ENCODE results near the gene LRRC32.

LRRC32 gene

DNA sequence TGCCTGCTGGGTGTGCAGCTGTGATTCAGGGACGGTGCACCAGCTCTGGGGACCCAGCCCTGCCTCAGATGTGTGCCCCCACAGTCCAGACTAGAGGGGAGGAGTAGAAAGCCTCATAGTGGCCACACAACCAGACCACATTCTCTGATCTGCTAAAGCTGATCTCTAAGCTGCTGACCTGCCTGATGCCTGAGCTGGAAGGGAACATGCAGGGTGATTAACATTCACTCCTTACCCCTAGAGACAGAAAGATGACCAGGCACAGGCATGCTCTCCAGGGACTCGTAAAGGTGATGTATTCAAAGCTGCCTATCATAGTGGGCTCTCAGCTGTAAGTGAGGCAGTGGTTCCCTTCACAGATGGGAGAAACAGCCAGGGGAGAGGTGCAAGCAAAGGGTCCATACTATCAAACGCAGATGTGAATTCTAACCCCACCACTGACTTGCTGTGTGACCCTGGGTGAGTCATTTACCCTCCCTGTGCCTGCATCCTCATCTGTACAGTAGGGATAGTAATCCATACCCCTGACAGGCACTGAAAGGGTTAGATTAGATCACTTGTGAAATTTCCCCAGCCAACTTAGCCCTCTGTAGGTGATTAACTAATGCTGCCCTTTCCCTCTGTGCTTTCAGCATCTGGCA is 29.0 kb upstream of the LRRC32 start:
- no peak for DNase-seq

DNA sequence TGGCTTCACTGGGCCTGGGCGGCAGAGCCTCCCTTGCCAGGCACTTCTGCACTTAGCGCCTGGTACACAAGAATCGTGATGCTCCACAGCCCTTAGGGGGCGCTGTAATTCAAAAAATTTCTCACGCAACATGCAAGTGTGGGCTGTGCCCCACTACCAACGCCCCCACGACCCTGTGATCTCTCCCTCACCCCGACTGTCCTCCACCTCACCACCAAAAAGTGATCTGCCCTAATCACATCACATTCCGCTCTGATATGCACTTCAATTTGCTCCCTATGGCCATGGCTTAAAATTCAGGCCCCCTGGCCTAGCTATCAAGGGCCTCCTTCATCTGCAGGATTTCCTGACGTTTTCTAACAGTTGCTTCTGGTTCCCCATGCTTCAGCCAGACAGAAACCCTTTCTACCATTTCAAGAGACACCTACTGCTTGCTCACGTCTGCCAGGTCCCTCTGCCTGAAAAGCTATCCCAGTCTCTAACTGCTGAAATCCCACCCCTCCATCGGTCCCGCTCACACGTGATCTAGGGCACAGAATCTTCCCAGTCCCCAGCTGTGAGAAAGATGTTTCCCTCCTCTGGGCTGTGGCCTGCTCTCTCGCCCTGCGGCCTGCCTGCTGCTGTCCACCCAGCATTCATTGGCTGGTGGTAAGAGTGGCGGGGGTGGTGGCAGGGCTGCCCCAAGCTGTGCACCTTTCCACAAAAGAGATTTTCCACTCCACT is 27.9 kb upstream of the LRRC32 start:
- peak in 1 of 2 experiments; percentile 12 for DNase-seq

DNA sequence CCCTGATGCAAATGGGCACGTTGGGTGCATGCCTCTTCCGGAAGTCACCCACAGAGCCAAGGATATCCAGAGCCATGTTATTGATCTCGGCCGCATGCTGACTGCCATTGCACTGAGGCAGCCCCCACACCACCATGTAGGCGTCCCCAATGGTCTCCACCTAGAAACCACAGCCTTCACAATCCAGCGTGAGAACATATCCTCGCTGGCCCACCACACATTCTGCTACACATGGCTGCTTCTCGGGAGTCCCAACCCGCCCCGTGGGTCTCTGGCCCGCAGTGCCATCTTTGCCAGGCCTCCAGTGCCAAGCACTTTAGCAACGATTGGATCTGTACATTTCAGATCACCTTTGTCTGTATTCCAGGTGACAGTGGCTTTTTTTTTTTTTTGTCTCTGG is 26.2 kb upstream of the LRRC32 start:
- no peak for DNase-seq

DNA sequence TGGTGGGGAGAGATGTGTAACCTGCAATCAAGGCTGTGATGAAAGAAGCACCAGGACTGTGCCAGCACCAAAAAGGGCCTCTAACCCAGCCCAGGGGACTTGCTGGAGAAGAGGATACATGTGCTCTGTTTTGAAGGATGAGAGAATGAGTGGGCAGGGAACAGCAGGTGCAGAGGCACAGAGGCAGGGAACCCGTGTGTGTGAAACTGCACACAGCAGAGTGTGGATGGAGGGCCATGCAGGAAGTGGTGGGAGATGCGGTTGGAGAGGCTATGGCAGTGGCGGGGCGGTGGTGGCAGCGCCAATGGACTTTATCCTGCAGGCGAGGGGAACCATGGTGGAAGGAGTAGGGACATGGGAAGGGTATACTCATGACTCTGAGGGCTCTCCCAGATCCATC is 25.2 kb upstream of the LRRC32 start:
- no peak for DNase-seq

DNA sequence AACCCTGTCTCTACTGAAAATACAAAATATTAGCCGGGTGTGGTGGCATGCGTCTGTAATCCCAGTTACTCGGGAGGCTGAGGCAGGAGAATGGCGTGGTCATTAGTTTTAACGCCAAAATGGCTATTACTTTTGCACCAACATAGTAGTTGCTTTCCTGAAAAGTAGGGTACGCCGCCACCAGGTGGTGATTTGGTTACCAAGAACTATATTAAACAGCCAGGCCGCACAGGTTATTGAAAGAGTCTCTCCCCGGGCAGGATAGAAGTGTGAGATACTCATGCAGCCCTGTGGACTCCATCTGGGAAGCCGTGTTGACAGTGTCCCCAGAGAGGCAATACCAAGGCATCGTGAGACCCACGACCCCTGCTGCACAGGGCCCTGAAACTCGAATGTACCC is 24.6 kb upstream of the LRRC32 start:
- no peak for DNase-seq

DNA sequence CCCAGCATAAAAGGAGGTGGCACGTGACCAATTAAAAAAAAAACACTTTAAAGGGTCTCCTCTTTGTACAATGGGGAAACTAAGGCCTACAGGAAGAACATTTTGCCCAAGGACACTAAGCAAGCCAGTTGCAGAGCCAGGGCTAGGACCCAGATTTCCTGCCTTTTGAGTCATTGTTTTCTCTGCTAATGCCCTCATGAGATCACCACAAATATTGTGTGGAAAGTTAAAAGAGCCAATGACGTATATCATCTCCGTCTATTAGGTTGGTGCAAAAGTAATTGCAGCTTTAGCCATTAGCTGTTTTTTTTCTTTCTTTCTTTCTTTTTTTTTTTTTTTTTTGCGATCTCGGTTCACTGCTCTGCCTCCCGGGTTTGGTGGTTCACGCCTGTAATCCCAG is 24.1 kb upstream of the LRRC32 start:
- no peak for DNase-seq

DNA sequence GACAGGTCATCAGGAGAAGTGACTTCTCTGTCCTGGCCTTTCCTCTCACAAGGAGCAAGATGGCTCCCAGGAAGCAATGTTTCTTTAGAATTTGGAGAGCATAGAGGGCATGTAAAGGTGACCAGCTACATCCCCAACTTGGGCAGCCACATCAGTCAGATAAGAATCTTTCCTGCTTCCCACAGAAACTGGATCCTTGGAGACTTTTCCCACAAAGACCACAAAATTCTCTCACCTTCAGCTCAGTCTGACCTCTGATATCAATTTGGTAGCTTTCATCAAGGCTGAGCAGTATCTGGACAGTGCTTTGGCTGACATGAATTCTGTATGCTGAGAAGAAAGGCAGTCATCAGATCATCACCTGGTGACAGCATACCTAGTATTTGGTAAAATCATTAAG is 23.3 kb upstream of the LRRC32 start:
- DNase-seq: no peak

DNA sequence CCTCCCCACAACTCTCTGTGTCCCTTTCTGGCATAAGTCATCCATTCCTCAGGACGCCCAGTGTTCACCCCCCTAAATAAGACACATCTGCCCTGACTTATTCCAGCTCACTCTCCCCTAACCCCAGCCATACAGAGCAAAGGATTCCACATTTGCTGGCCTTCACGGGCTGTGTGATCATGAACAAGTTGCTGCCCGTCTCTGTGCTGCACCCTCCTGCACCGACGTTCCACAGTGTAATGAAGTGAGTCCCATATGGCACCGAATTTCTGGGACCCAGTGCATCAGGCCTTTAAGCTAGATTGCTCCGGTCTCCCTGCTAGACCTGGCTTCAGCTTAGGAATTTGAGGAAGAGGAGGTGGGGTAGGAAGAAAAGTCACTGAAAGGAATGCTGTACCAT is 22.4 kb upstream of the LRRC32 start:
- no peak for DNase-seq

DNA sequence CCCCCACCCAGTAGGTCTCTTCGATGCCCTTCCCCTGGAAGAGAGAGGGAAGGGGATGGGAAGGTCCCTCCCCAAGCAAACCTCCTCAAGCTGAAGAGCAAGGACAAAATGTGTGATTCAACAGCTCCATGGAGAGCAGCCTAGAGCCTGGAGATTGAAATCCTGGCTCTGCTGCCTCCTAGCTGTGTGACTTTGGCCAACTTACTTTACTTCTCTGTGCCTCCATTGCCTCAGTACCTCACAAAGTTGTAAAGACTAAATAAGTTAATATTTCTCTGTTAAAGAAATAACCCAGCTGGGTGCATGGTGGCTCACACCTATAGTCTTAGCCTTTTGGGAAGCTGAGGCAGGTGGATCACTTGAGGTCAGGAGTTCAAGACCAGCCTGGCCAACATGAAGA is 21.1 kb upstream of the LRRC32 start:
- no peak for DNase-seq

DNA sequence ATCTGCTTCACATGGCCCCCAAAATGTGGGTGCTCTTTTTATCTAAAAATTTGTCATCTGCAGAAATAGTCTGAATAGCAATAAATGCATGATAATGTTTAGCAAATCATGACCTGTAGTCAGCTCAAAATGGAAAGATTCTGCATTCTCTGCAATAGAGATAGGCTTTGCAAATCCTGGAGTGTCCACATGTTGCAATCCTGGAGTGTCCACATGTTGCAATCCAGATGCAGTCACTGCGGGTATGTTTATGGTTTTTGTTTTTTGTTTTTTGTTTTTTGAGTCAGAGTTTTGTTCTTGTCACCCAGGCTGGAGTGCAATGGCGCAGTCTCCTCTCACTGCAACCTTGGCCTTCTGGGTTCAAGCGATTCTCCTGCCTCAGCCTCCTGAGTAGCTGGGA is 20.2 kb upstream of the LRRC32 start:
- DNase-seq: no peak

DNA sequence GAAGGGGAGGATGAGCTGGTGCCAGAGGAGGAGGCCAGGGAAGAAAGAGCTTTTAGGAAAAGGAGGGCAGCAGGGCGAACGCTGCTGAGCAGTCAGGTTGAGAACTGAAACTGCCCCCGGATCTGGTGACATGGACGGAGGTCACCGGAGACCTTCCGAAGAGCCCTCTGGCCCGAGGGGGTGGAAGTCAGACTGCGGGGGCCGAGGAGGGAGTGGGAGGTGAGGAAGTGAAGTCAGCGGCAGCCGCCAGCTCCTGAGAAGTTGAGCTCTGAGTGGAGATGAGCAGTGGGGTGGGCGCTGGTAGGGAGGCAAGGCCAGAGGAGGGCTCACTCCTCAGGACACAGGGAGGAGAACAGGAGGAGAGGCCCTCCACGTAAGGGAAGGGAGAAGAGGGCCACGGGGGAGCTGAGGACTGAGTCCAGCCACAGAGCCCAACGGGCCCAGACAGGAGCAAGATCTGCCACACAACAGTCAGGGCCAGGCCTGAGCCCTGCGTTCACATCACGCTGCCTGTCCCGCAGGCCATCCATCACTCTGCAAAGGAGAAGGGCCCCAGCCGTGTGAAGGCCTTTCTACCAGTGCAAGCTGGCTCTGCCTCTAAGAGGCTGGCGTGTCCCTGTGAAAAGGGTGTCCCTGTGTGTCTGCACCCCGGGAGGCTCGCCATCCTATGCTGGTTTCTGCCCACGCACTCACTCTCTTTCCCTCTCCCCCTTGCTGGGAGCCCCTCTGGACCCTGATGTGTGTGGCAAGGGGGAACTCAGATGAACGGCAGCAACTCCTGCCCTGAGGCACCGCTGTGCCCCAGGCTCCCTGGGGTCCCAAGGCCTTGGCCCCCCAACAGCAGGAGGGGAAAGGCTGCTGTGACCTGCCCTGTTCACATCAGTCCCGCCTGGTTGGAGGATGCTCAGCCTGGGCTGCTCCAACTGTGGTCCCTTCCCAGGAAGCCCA is 19.0 kb upstream of the LRRC32 start:
- DNase-seq: no peak

DNA sequence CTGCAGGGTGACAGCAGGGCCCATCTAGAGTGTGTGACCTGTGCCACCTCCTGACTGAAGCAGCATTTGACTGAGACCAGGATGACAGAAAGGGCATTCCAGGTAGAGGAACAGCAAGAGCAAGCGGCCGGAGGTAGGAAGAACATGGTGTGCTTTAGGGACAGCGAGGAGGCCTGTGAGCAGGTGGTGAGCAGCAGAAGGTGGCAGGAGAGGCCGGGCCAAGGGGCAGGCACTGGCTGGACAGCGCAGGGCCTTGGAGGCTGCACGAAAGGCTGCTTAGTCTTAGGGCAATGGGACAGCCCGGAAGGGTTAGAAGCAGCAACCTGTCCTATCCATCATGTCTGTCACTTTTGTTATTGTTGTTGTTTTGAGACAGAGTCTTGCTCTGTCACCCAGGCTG is 17.6 kb upstream of the LRRC32 start:
- no peak for DNase-seq

DNA sequence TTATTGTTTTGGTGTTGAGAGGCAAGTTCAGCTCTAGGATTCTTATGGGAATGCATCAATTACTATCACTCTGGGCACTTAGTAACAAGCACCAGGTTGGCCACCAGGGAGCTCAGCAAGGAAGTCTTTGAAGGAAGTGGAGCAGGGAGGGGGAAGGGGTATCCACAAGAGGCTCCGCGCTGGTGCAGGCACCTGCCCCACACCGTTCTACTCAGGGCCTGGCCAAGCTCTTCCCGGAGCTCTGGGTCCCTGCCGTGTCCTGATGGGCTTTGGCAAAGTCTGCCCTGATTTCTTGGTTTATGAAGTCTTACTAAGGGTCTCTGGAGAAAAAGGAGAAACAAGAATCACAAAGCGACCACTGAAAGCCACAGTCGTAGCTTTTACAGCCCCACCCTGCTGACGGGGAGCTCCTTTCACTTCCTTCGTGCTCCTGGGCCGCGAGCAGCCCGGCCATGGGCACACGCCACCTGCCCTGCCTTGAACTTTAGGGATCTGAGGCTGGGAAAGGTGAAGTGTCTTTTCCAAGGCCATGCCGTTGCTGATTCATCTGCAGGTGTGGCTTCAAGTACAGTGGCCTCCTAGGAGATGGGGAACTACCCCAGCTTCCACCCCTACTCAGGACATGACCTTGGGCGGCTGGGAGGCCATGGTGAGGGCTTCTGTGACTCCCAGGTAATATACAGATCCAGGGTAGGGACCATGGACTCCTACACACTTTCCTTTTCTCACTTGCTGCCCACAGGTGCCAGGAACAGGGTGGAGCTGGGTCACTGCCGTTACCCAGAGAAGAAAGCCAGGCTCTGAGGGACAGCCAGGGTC is 15.9 kb upstream of the LRRC32 start:
- no peak for DNase-seq

DNA sequence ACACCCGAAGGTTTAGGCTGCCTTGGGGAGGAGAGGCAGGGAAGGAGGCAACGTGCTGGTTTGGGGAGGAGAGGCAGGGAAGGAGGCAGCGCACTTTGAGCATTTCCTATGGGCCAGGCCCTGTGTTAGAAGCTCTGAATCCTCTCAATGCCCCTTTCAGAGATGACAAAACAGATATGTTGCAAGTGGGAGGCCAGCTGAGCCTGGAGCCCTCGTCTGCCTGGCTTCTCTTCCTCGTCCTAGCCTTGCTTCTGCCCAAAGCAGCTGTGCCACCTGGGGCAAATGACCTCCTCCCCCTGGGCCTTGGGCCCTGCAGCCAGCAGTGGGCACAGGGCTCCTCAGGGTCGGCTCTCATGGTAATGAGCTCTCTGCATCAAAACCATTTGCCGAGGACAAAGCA is 15.3 kb upstream of the LRRC32 start:
- DNase-seq: no peak

DNA sequence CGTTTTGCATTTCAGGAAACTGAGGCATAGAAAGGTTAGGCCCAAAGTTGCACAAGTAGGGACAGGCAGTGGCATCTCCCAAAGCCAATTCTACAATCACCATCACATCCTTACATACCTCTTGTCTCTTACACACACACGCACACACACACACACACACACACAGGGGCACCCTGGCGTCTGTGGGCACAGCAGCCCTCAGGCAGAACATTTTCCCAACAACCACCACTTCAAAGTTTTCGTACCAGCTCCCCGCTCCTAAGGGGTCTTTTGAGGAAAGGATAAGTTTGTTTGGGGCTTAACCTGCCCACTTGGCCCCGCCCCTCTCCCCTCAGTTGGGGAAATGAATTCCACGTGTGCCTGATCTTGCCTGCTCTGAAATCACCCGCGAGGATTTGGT is 14.7 kb upstream of the LRRC32 start:
- no peak for DNase-seq

DNA sequence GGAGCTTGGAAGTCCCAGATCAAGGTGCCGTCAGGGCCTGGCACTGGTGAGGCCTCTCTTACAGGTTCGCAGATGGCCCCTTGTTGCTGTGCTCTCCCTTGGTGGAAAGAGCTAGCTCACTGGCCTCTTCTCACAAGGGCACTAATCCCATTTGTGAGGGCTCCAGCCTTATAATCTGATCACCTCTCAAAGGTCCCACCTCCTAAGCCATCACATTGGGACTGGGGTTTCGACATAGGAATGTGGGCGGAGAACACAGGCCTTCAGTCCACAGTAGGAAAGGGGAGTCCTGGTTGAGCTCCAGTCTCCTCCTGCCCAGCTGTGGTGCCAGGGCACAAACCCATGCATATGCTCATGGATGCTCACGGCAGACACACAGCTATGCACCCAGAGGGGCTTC is 14.0 kb upstream of the LRRC32 start:
- DNase-seq: no peak

DNA sequence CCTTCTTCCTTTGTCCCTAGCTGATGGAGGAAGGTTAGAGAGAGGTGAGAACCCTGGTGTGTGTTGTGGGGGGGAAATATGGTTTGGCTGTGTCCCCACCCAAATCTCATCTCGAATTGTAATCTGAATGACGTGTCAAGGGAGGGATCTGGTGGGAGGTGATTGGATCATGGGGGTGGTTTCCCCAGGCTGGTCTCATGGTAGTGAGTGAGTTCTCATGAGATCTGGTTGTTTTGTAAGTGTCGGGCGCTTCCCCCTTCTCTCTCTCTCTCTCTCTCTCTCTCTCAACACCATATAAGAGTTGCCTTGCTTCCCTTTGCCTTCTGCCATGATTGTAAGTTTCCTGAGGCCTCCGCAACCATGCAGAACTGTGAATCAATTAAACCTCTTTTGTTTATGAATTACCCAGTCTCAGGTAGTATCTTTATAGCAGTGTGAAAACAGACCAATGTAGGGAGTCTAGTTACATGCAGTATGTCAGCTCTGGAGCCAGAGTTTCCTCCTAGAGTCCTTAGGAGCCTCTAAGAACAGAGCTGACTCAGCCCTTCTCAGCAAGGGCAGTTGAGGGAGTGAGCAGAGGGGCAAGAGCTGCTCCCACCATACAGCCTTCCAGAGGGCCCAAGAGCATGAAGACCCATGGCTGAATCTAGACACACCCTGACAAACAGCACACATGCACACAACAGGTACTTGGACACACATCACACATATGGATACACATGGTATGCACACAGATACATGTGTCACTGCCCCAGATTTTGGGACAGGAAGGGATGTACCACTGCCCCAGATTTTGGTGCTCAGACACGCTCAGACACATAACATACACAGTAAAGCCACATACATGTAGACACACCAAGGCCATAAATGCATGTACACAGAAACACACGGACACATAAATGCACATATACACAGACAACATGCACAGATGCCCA is 12.9 kb upstream of the LRRC32 start:
- DNase-seq: no peak

DNA sequence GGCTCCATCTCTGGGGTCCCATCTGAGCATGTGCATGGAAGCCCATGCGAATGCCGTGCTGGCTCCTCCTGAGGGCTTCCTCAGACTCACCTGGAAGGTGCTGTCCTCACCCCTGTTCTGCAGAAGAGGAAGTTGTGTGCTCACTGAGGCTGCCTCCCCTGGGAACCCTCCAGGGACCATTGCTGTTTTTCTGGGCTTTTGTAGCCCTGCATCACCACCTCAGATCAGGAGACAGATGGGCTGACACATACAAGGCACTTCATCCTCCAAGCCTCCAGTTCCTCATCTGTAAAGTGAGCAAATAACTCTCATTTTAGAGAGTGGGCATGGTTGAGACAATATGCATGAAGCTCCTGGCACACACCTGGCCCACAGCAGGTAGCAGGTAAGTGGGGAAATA is 12.1 kb upstream of the LRRC32 start:
- DNase-seq: no peak

DNA sequence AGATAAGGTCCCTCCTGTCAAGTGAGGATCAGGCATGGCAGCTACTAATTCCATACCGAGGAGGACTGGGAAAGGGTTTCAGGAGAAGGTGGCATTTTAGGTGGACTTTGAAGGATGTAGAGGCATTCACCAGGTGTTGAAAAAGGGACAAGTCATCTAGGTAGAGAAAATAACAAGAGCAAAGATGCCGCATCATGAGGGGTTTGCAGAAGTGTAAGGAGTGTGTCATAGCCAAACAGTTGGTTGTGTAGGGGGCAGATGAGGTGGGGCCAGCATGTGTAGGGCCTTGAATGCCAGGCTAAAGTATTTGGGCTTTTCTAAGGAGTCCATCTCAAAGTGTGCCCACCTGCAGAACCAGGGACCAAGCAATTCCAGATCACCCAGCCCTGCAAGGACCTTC is 11.6 kb upstream of the LRRC32 start:
- DNase-seq: no peak

DNA sequence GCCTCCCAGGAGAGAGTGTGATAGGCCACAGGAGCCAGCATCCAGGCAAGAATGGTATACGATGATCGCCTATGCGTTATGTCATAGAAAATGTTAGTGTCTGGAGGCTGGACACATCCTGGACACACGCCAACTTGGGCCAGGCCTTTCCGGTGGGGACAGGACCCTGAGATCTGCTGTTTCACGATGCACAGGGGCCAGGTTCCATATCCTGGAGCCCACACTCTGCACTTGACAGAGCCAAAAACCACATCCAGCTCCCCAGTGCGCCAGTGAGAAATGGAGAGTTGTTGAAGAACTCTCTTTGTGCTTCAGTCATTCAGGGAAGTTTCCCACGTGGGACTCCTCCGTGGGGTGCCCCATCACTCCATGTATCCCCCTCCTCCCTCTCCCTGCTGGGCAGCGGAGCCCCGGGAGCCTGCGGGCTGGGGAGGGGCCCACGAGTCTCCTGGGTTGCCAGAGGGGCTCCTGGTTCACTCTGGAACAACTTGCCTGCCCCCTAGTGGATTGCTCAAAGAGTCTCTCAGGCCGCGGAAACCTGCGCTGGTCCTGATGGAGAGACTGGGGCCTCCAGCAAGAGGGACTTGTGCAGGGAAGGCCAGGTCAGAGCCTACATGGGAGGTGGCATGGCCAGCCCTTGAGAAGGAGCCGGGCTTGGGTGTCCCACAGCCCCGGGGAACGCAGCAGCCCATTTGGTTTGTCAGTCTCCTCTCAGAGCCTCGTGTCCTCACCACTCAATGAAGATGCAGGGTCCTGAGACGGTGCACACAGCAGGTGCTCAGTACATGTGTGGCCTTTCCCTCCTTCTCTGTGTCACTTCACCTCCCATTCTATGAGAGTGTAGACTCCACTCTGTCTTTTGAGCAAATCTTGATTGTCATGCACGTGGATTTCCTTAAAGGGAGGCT is 10.2 kb upstream of the LRRC32 start:
- DNase-seq: peak; percentile 52 to 73

DNA sequence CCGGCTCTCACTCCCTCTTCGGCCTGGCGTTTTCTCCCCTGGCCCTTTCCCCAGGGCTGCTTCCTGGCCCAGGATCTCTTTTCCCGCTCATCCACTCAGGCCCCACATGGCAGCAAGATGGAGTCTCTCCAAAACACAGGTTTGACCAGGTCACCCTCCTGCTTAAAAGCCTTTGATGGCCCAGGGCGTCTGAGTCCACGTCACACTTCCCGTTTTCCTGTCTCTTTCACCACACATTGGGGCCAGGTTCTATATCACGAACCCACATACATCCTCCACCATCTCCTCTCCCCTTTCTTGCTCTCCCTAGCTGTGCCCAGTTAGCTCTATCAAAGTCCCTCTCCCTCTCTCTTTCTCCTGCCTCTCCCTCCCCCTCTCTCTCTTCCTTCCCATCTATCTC is 7.8 kb upstream of the LRRC32 start:
- no peak for DNase-seq
